IPS-11a (cell line): ENCODE data around the gene ELMO1.

Experiments
- H3K4me3 ChIP-seq: one replicate; pipeline ENCODE4 v1.5.1; 2013; ENCODE audit warnings: low read depth, low read length, control low read depth

ELMO1 gene

DNA sequence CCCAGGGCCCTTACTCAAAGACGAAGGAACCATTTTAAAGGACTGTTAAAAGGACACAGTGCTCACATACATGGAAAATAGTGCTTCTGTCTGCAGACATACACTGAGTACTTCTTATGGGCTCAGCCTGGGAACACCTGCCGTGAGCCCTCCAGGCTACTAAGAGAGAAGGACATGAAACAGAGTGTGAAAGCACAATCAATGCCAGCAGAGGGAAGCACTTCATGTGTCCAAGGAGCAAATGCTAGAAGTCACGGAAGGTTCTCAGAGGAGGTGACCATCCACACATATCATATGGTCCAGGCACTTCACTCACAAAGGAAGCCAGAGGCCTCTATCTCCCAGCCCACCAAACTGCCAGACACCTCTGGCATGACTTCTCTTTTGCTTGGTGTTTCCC, 15.5 kb downstream of the ELMO1 start:
- no peak overlapping the region for H3K4me3 ChIP-seq

DNA sequence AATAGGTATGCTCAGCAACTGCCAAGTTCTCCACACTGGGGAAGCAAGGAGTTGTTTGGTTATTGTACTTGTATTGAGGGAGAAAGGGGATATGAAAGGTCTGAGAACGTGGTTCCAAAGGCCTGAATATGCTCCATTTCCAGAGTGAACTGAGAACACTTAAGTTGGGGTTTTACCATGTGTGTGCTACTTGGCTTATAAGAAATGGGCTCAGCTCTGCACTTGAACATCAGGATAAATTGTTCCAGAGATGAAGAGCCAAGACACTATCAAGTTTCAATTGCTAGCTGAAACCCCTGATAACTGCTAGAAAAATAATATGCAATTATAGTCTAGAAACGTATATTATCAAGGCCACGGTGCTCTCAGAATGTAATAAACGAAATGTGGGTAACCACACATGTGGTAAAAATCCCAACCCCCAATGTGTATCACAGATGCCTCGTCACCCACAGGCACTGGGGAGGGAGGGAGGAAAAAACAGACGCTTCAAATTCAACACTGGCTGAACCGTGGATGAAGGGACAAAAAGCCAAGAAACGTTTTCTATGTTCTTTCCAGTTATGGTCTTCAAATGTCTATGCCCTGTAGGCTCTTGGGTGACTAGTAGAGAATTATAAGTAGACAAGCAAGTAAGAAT, 16.3 kb downstream of the ELMO1 start:
- H3K4me3 ChIP-seq, result no peak overlapping the region

DNA sequence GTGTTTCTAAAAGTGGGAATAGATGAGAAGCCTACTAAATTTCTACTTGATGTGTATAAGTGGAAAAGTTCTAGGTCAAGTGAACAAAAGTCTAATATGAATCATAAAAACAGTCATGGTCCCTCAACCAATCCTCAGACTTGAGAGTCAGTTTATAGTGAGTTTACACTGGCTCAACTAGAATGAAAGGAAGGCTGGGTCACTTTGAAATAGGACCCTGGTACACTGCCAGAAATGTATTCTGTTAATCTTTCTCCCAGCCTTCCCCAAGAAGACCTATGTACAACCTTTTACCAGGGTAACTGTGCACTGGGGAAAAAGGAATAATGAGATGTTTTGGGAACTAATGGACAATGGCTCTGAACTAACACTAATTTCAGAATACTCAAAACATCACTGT, 17.3 kb downstream of the ELMO1 start:
- H3K4me3 ChIP-seq, result no peak overlapping the region

DNA sequence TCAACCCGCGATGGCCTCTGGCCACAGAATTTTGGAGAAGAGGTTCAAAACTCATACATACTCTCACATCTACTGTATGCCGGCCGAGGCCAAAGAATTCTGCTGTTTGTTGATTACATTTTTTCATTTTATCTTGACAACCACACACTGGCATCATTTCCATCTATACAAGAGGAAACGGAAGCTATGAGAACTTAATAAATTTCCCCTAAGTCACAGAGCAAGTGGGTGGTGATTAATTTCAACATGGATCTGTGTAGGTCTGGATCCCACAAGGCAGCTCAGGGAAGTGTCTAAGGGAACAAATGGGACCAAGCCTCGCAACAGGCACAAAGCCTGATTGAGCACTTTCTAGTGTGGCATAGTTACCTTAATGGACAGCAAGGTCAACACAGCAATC, 18.0 kb downstream of the ELMO1 start:
- no peak overlapping the region for H3K4me3 ChIP-seq

GRCh38 chr7:37430171-37430570, 18.5 kb downstream of the ELMO1 start:
- no peak overlapping the region for H3K4me3 ChIP-seq

- no peak overlapping the region for H3K4me3 ChIP-seq
Measured at GRCh38 chr7:37429435-37429791, 19.3 kb downstream of the ELMO1 start.

DNA sequence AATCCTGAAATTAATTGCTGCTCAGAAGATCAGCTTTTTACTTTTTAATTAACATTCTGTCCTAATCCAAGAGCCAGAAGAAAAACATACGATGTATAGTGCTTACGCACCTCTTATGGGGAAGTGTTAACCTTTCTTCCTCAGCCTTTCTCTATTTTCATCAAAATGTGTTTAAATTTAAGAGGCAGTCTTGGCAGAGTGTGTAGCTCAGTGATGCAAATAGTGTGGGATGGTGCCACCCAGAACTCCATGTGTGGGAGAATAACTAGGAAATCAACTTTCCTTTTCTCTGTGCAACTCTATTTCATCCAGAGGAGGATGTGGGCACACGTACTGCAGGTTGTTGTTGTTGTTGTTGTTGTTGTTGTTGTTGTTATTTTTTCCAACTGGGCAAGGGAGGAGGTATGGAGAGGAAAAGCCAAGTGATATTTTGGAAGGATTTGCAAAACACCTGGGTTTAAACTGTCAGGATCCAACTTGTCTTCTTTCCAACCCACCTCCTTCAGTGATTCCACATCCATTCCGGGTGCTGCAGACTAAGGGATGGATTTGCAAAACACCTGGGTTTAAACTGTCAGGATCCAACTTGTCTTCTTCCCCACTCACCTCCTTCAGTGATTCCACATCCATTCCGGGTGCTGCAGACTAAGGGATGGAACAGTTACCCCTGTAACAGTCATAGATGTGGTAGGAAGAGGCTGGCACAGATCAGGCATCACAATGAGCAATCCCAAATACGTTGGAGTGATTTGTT, 19.8 kb downstream of the ELMO1 start:
- H3K4me3 ChIP-seq, result no peak overlapping the region

DNA sequence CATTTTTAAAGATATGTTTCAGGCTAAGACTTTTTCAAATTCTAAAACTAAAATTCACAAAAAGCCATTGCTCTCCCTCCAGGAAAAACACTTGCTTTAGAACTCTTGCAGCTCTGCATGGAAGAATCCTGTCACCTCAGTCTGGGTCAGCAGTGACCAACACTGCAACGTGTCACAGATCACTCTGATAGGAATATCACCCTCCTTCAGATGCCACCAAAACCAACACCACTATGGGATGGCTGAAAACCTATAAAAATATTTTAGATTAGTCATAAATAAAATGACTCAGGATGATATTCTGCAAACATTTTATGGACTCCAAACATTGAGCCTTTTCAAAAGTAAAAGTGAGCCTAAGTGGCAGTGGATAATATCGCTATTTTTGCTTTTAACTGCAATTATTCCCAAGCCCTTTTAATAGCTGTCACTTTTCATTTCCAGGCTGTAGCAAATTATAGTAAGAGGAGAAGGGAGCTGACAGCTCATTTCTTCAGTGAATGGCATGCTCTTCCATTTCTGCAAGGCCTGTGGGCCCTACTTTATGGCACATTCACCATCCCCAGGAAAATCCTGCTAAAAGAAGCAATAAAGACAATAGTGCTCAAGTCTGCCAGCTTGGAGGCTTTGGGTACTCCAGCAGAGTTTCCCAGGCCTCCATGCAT, 21.3 kb downstream of the ELMO1 start:
- no peak overlapping the region for H3K4me3 ChIP-seq

DNA sequence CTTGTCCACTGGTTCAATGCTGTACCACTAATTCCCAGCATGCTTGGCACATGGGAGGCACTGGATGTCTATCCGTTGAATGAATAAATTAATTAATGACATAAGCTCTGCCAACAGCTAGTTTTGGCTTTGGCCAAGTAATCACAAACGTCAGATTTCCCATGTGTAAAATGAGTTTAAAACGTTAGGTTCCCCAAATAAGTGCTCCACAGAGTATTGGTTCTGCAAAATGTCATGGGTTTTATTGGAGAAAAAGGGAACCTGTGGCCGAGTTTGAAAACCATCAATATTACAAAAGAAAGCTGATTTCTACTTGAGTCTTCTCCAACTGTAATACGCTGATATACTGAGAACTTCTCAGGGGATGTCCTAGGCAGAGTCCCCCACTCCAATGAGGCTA, 23.2 kb downstream of the ELMO1 start:
- no peak overlapping the region for H3K4me3 ChIP-seq

DNA sequence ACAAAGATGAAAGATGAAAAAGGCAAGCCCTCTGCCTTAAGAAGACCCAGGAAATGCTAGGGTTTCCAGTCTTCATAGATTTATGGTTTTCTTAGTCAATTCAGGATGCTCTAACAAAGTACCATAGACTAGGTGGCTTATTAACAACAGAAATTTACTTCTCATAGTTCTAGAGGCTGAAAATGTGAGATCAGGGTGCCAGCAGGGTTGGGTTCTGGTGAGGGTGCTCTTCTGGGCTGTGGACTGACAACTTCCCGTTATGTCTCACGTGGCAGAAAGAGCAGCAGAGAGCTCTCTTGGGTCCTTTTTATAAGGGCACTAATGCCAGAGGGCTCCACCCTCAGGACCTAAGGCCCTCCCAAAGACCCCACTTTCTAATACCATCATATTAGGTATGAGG, 23.7 kb downstream of the ELMO1 start:
- H3K4me3 ChIP-seq, result no peak overlapping the region

DNA sequence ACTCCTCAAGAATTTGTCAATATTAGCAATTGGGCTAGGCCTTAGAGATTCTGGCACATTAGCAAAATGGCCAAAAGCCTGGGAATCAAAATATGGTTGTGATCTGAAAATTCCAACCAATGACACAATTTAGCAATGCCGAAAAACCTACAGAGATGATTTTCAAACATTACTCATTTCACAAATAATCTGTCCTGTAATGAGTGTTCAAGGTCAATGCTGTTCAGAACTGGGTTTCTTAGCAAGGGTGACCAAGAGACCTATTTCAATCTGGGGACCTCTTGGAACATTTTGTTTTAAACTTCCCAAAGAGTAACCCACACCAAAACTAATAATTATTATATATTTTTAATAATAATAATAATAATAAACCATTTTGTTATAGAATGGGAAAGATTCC, 24.1 kb downstream of the ELMO1 start:
- H3K4me3 ChIP-seq, result no peak overlapping the region

DNA sequence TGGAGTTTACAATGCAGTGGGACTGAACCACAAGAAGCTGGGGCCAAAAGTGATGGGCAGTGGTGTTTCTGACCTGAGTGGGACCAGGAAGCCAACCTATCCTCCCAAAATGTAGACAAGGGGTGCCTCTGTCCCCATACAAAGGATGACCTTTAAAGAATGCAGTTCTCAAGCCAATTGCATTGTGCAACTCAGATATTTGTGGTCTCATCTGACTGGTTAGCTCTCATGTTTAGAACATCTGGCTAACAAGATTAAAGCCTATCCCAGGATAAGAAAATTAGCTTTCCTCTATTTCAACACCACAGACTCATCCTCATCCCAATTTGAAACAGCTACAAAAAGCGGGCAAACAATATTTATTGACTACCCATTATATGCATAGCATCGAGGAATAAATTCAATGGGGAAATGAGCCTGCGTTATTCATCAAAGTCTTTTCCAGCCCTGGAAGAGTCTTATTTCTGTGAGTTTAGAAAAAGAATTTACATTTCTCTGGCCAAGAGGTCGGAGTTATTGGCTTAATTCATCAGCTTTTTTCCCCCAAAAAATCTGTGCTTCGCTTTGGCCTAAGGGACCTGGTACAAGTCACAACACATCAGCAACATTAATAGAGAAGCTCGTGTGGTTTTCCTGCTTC, 26.7 kb downstream of the ELMO1 start:
- H3K4me3 ChIP-seq, result no peak overlapping the region

DNA sequence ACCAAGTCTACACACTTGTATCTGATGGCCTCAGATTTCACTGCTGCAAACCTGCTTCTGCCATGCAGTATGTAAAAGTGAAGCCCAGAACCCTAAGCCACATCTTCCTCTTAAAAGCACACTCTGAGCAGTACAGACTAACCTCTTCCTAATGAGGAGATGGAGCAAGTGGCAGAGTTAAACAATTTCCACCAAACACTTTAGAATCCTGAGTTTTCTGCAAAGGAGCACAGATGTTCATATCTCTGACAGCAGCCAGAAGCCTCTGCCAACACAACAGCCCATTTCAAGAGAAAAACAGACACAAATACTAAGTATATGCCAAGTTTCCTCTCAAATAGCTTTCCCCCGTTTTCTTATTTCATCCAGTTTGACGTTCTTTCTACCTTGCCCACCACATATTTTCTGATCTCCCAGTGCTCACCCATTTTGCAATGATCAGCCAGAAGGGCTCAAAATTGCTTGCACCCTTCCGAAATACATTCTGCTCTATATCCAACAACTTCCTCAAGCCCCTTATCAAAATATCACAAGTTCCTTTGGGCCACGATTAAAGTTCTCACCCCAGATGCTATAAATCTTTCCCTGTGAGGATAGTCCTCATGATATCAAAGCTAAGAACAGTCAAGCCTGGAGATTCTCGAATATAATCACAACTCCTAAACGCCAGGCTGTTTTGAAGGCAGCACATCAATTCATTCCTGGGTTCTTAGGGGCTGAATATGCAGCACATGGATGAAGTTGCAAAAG, 27.5 kb downstream of the ELMO1 start:
- no peak overlapping the region for H3K4me3 ChIP-seq

- no peak overlapping the region for H3K4me3 ChIP-seq
Measured at GRCh38 chr7:37419496-37419895, 29.2 kb downstream of the ELMO1 start.

GRCh38 chr7:37418381-37418780, 30.3 kb downstream of the ELMO1 start:
- no peak overlapping the region for H3K4me3 ChIP-seq

GRCh38 chr7:37417107-37417474, 31.6 kb downstream of the ELMO1 start:
- no peak overlapping the region for H3K4me3 ChIP-seq

GRCh38 chr7:37416378-37417106, 32.1 kb downstream of the ELMO1 start:
- no peak overlapping the region for H3K4me3 ChIP-seq

DNA sequence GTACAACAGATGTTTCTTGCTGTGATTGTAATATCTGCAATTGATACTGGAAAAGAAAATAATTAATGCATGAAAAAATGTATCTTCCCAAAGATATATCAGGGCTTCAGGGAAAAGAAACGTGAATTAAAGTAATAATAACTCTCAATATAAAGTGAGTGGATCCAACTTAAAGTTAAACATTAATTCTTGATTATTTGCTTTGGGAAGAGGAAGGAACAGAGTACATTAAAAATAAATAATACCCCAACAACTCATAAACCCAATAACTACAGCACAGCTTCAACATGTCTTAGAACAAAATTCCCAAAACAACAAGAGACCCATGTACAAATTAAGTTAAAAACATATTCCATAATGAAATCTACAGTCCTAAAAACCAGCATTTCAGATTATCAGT, 33.0 kb downstream of the ELMO1 start:
- no peak overlapping the region for H3K4me3 ChIP-seq

GRCh38 chr7:37414352-37414983, 34.2 kb downstream of the ELMO1 start:
- H3K4me3 ChIP-seq, result no peak overlapping the region

DNA sequence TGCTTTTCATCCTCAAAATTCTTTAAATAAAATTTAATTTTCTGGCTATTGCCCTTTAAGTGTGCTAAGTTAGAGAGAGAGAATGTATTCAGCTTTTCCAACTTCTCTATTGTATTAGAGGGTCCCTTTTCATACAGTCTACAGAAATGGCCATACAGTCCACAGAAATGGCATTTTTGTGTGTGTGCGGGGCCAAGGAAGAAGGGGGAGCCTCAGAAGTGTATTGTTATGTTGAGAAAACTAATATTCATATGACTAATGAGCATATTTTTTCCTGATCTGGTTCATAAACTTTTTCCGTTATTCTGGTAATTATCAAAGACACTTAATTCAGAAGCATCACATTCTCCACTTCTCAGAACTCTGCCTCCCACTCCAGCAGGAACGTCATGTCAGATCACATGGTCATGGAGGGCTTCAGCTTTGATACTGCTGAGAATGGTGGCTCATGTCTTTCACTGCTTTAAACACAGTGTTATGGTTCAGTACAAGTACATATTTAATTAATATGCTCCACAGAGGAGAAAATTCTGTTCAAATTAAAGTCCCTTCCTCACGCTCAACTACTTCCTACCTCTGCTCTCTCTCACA, 37.1 kb downstream of the ELMO1 start:
- no peak overlapping the region for H3K4me3 ChIP-seq
